Ramos (cell line): ENCODE results near the gene PRR5L.

Experiments
- in situ Hi-C: fragments of 300-500 bp; cut with MboI; formaldehyde crosslinking; loops from one replicate; pipeline ENCODE4 v1.14.3; 2022; ENCODE audit warnings: low sequenced_read_pairs; ENCODE audit not compliant: unreplicated experiment

The PRR5L gene

GRCh38 chr11:36274414-36274813, 21.7 kb upstream of the PRR5L start:
- in situ Hi-C loops, result no loop called here

GRCh38 chr11:36278531-36279282, 17.4 kb upstream of the PRR5L start:
- in situ Hi-C loops, result loop anchor here (25.0 kb wide), 1 partner anchor 459 kb away; no protein-coding TSS in a partner anchor

- in situ Hi-C loops, result loop anchor here (25.0 kb wide), 1 partner anchor 457 kb away; no protein-coding TSS in a partner anchor
Measured at GRCh38 chr11:36280531-36280930, 15.6 kb upstream of the PRR5L start.

- in situ Hi-C loops, result loop anchor here (25.0 kb wide), 1 partner anchor 455 kb away; no protein-coding TSS in a partner anchor
Measured at GRCh38 chr11:36281850-36282249, 14.2 kb upstream of the PRR5L start.

GRCh38 chr11:36282926-36283325, 13.2 kb upstream of the PRR5L start:
- in situ Hi-C loops, result loop anchor here (25.0 kb wide), 1 partner anchor 454 kb away; no protein-coding TSS in a partner anchor

- in situ Hi-C loops, result loop anchor here (25.0 kb wide), 1 partner anchor 449 kb away; no protein-coding TSS in a partner anchor
Measured at GRCh38 chr11:36288442-36289225, 7.5 kb upstream of the PRR5L start.

GRCh38 chr11:36289226-36289852, 6.7 kb upstream of the PRR5L start, which contains the start of gene COMMD9:
TSS of gene COMMD9 (minus strand) at chr11:36289424. CDS start at chr11:36289412, 12 bp downstream.
- in situ Hi-C loops, result loop anchor here (25.0 kb wide), 1 partner anchor 448 kb away; no protein-coding TSS in a partner anchor

GRCh38 chr11:36292311-36292722, 3.8 kb upstream of the PRR5L start:
- in situ Hi-C loops, result loop anchor here (10.0 to 25.0 kb wide), 2 partner anchors 202 to 445 kb away; no protein-coding TSS in a partner anchor

GRCh38 chr11:36296884-36297543, 926 bp downstream of the PRR5L start:
- in situ Hi-C loops, result loop anchor here (10.0 to 25.0 kb wide), 2 partner anchors 198 to 440 kb away; no protein-coding TSS in a partner anchor

- in situ Hi-C loops, result loop anchor here (10.0 kb wide), 1 partner anchor 164 kb away; no protein-coding TSS in a partner anchor
Measured at GRCh38 chr11:36300650-36301049, 4.6 kb downstream of the PRR5L start.

GRCh38 chr11:36304351-36304750, 8.3 kb downstream of the PRR5L start:
- in situ Hi-C loops, result loop anchor here (10.0 kb wide), 1 partner anchor 160 kb away; no protein-coding TSS in a partner anchor

GRCh38 chr11:36305047-36305446, 9.0 kb downstream of the PRR5L start:
- in situ Hi-C loops, result loop anchor here (10.0 kb wide), 1 partner anchor 160 kb away; no protein-coding TSS in a partner anchor

- in situ Hi-C loops, result loop anchor here (10.0 kb wide), 1 partner anchor 158 kb away; no protein-coding TSS in a partner anchor
Measured at GRCh38 chr11:36306888-36307287, 10.8 kb downstream of the PRR5L start.

- in situ Hi-C loops, result loop anchor here (10.0 kb wide), 1 partner anchor 156 kb away; no protein-coding TSS in a partner anchor
Measured at GRCh38 chr11:36308577-36308976, 12.5 kb downstream of the PRR5L start.

- in situ Hi-C loops, result loop anchor here (10.0 kb wide), 1 partner anchor 155 kb away; no protein-coding TSS in a partner anchor
Measured at GRCh38 chr11:36309779-36310178, 13.7 kb downstream of the PRR5L start.

GRCh38 chr11:36311926-36312595, 16.0 kb downstream of the PRR5L start:
- in situ Hi-C loops, result no loop called here

- in situ Hi-C loops, result no loop called here
Measured at GRCh38 chr11:36312611-36313472, 16.8 kb downstream of the PRR5L start.
